Measurements from ENCODE around the gene ADNP.

Gene ADNP

DNA sequence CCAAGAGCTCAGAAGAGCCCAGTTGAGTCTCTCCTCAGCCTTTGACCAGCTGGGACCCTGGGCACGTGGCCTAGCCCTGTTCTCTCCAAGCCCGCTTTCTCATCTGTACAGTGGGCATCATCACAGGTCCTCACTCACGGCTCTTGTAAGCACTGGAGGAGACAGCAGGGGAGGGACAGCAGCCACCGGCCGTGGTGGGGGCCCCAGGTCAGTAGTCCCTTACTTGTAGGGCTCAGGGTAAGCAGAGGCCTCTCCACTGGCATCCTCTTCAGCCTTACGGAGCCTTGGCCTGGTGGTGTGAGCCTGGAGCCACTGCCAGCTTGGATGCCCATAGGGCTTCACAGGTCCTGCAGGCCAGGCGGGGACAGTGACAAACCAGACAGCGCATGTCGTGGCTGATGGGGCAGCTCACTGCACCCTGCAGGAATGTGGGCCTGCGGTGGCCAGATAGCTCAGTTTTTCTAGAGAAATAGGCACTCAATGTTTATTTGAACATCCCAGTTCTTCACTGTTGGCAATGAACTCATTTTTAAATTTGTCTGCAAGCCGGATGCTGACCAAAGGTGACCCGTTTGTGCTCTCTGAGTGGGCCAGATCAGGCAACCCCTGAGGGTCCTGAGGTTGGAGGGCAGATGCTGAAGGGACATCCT lies 65.1 kb downstream of the ADNP start:
- Histone ChIP-seq H3K4me1 (peaks cover 7% of the 10 kb centered on the region), H3K27ac (no peak overlapping the region), H2AFZ (no peak overlapping the region), H3K4me2 (ENCODE audit: low read length) (no peak overlapping the region), H3K9ac (no peak overlapping the region), H3K36me3 (ENCODE audit: control insufficient read depth, insufficient read depth, low read length) (no peaks in the 10 kb centered on the region), H3K79me2 (peaks cover 9% of the 10 kb centered on the region), H3K27me3 (ENCODE audit: control insufficient read depth, insufficient read depth, low read length) (no peaks in the 10 kb centered on the region), H3K9me3 (ENCODE audit: control insufficient read depth, low read length) (no peaks in the 10 kb centered on the region), H3K4me3 (ENCODE audit: low read depth, low read length) (no peak overlapping the region)
- TF ChIP-seq, protein P1, sequence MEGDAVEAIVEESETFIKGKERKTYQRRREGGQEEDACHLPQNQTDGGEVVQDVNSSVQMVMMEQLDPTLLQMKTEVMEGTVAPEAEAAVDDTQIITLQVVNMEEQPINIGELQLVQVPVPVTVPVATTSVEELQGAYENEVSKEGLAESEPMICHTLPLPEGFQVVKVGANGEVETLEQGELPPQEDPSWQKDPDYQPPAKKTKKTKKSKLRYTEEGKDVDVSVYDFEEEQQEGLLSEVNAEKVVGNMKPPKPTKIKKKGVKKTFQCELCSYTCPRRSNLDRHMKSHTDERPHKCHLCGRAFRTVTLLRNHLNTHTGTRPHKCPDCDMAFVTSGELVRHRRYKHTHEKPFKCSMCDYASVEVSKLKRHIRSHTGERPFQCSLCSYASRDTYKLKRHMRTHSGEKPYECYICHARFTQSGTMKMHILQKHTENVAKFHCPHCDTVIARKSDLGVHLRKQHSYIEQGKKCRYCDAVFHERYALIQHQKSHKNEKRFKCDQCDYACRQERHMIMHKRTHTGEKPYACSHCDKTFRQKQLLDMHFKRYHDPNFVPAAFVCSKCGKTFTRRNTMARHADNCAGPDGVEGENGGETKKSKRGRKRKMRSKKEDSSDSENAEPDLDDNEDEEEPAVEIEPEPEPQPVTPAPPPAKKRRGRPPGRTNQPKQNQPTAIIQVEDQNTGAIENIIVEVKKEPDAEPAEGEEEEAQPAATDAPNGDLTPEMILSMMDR (IDR thresholded peaks at IDR 0.05), result no peak

- H2AFZ ChIP-seq, result no peak overlapping the region
- no peaks in the 10 kb centered on the region for H3K9me3 ChIP-seq (ENCODE audit: control insufficient read depth, low read length)
- TF ChIP-seq, protein P1 (IDR thresholded peaks at IDR 0.05), result no peak
- peaks cover 9% of the 10 kb centered on the region for H3K79me2 ChIP-seq
- H3K27me3 ChIP-seq (ENCODE audit: control insufficient read depth, insufficient read depth, low read length), result no peaks in the 10 kb centered on the region
- no peak overlapping the region for H3K9ac ChIP-seq
- no peak overlapping the region for H3K4me2 ChIP-seq (ENCODE audit: low read length)
- H3K4me1 ChIP-seq, result peaks cover 7% of the 10 kb centered on the region
- H3K36me3 ChIP-seq (ENCODE audit: control insufficient read depth, insufficient read depth, low read length), result no peaks in the 10 kb centered on the region
- no peak overlapping the region for H3K27ac ChIP-seq
- H3K4me3 ChIP-seq (ENCODE audit: low read depth, low read length), result no peak overlapping the region
These were observed 65.6 kb downstream of the ADNP start for GRCh38 chr20:50865591-50865990.

DNA sequence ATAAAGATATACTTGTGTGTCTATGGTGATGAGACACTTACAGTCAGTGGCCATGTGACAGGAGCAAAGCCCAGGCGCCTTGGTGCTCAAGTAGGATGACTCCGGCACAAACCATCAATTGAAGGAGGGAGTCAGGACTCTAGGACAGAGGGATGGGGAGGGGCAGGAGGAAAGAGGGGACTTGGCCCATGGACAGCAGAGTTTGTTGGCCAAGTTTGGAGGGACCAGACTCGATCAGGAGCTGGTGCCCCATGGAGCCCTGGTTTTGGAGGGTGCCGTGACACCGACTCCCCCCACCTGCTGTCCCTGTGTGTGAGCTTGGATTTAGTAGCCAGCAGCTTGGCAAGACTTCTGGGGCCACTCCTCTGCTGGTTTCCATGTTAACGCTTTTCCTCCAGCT lies 66.1 kb downstream of the ADNP start:
- no peaks in the 10 kb centered on the region for H3K36me3 ChIP-seq (ENCODE audit: control insufficient read depth, insufficient read depth, low read length)
- H3K9me3 ChIP-seq (ENCODE audit: control insufficient read depth, low read length), result no peaks in the 10 kb centered on the region
- H3K79me2 ChIP-seq, result peaks cover 9% of the 10 kb centered on the region
- H3K4me2 ChIP-seq (ENCODE audit: low read length), result no peak overlapping the region
- no peak overlapping the region for H3K27ac ChIP-seq
- TF ChIP-seq, protein P1 (IDR thresholded peaks at IDR 0.05), result no peak
- H2AFZ ChIP-seq, result no peak overlapping the region
- peaks cover 7% of the 10 kb centered on the region for H3K4me1 ChIP-seq
- no peak overlapping the region for H3K9ac ChIP-seq
- H3K4me3 ChIP-seq (ENCODE audit: low read depth, low read length), result no peak overlapping the region
- H3K27me3 ChIP-seq (ENCODE audit: control insufficient read depth, insufficient read depth, low read length), result no peaks in the 10 kb centered on the region

DNA sequence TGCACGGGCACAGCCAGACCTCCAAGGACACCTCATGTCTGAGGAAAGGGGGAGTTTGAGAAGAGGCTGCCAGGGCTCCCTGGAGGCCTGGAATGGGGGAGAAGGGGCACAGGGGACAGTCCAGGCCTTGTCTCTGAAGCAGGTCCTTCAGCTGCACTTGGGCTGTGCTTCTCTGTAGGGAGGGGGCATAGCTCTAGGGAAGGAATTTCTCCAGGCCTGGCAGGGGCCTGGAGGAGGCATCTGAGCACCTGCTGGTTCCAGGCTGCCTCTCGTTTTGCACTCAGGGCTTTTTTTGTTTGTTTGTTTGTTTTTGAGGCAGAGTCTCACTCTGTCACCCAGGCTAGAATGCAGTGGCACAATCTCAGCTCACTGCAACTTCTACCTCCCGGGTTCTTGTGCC lies 68.7 kb downstream of the ADNP start:
- H3K4me2 ChIP-seq (ENCODE audit: low read length), result no peak overlapping the region
- no peak overlapping the region for H3K9ac ChIP-seq
- H3K36me3 ChIP-seq (ENCODE audit: control insufficient read depth, insufficient read depth, low read length), result no peaks in the 10 kb centered on the region
- H2AFZ ChIP-seq, result no peak overlapping the region
- TF ChIP-seq, protein P1 (IDR thresholded peaks at IDR 0.05), result no peak
- H3K27me3 ChIP-seq (ENCODE audit: control insufficient read depth, insufficient read depth, low read length), result no peaks in the 10 kb centered on the region
- H3K79me2 ChIP-seq, result peaks cover 8% of the 10 kb centered on the region
- no peaks in the 10 kb centered on the region for H3K4me1 ChIP-seq
- no peaks in the 10 kb centered on the region for H3K9me3 ChIP-seq (ENCODE audit: control insufficient read depth, low read length)
- H3K4me3 ChIP-seq (ENCODE audit: low read depth, low read length), result no peak overlapping the region
- no peak overlapping the region for H3K27ac ChIP-seq

DNA sequence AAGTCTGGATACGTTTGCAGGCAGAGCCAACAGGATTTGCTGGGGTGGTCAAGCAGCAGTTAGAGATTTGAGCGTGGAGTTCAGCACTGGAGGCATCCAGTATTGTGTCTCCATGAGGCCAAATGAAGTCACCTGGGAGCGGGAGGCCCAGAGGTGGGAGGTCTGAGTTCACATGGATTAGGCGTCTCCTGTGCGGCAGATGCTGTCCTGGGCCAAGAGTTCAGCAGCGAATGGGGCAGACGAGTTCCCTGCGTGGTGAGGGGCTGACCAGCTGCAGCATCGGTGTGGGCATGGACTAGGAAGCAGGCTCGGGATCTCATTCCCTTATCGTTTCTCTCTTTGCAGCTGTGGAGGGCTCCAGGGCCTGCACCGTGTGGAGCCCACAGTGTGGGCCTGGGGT lies 70.2 kb downstream of the ADNP start:
- H2AFZ ChIP-seq, result no peak overlapping the region
- H3K4me3 ChIP-seq (ENCODE audit: low read depth, low read length), result no peak overlapping the region
- no peaks in the 10 kb centered on the region for H3K36me3 ChIP-seq (ENCODE audit: control insufficient read depth, insufficient read depth, low read length)
- TF ChIP-seq, protein P1 (IDR thresholded peaks at IDR 0.05), result no peak
- no peak overlapping the region for H3K27ac ChIP-seq
- H3K9me3 ChIP-seq (ENCODE audit: control insufficient read depth, low read length), result no peaks in the 10 kb centered on the region
- H3K4me1 ChIP-seq, result peaks cover 6% of the 10 kb centered on the region
- H3K4me2 ChIP-seq (ENCODE audit: low read length), result no peak overlapping the region
- H3K9ac ChIP-seq, result no peak overlapping the region
- peaks cover 4% of the 10 kb centered on the region for H3K79me2 ChIP-seq
- no peaks in the 10 kb centered on the region for H3K27me3 ChIP-seq (ENCODE audit: control insufficient read depth, insufficient read depth, low read length)
